Measurements from ENCODE around the gene TP53INP2.
"Not testable (repeated sequence)": the region's sequence is repeated elsewhere in the genome, so short reads cannot be mapped to it uniquely, and the experiment has no call there.

The TP53INP2 gene

DNA sequence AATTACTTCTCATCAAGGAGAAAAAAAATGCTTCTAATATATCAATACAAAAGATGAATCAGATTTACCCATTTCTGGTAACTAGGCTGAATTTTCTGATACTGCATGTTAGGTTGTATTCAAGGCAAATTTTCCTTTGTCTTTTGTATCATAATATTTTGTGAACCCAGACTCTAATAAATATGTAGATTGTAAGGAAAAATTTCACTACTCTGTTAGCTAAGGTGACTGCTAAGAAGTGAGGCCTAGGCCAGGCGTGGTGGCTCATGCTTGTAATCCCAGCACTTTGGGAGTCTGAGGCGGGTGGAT lies 12.7 kb downstream of the TP53INP2 start:
- Histone ChIP-seq H3K4me2 (ENCODE audit: low read length) (no peak overlapping the region), H3K79me2 (ENCODE audit: insufficient read depth, low read length) (no peaks in the 10 kb centered on the region), H3F3A (ENCODE audit: insufficient read depth, low read length) (no peaks in the 10 kb centered on the region), H3K9ac (ENCODE audit: low read length) (no peak overlapping the region), H4K20me1 (ENCODE audit: insufficient read depth, low read length) (no peaks in the 10 kb centered on the region), H3K36me3 (ENCODE audit: insufficient read depth, low read length) (peaks cover 16% of the 10 kb centered on the region; the same call in 1 of the 2 replicates), H3K27me3 (ENCODE audit: insufficient read depth, low read length) (no peaks in the 10 kb centered on the region), H3K9me2 (ENCODE audit: low read depth, low read length) (no peaks in the 10 kb centered on the region), H3K9me3 (ENCODE audit: low read length) (no peaks in the 10 kb centered on the region), H2AFZ (ENCODE audit: low read length) (no peak overlapping the region), H3K27ac (ENCODE audit: low read depth, low read length, poor library complexity, severe bottlenecking) (no peak overlapping the region), H3K4me1 (ENCODE audit: insufficient read depth, low read length, severe bottlenecking) (peaks cover 6% of the 10 kb centered on the region), H3K4me3 (ENCODE audit: low read depth, low read length, poor library complexity, severe bottlenecking) (no peak overlapping the region)
- TF ChIP-seq, protein P1, sequence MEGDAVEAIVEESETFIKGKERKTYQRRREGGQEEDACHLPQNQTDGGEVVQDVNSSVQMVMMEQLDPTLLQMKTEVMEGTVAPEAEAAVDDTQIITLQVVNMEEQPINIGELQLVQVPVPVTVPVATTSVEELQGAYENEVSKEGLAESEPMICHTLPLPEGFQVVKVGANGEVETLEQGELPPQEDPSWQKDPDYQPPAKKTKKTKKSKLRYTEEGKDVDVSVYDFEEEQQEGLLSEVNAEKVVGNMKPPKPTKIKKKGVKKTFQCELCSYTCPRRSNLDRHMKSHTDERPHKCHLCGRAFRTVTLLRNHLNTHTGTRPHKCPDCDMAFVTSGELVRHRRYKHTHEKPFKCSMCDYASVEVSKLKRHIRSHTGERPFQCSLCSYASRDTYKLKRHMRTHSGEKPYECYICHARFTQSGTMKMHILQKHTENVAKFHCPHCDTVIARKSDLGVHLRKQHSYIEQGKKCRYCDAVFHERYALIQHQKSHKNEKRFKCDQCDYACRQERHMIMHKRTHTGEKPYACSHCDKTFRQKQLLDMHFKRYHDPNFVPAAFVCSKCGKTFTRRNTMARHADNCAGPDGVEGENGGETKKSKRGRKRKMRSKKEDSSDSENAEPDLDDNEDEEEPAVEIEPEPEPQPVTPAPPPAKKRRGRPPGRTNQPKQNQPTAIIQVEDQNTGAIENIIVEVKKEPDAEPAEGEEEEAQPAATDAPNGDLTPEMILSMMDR (IDR thresholded peaks at IDR 0.05; ENCODE audit: low read length), result no peak
- TF ChIP-seq EZH2 (IDR thresholded peaks at IDR 0.05; ENCODE audit: borderline replicate concordance, low read length), result no peak

DNA sequence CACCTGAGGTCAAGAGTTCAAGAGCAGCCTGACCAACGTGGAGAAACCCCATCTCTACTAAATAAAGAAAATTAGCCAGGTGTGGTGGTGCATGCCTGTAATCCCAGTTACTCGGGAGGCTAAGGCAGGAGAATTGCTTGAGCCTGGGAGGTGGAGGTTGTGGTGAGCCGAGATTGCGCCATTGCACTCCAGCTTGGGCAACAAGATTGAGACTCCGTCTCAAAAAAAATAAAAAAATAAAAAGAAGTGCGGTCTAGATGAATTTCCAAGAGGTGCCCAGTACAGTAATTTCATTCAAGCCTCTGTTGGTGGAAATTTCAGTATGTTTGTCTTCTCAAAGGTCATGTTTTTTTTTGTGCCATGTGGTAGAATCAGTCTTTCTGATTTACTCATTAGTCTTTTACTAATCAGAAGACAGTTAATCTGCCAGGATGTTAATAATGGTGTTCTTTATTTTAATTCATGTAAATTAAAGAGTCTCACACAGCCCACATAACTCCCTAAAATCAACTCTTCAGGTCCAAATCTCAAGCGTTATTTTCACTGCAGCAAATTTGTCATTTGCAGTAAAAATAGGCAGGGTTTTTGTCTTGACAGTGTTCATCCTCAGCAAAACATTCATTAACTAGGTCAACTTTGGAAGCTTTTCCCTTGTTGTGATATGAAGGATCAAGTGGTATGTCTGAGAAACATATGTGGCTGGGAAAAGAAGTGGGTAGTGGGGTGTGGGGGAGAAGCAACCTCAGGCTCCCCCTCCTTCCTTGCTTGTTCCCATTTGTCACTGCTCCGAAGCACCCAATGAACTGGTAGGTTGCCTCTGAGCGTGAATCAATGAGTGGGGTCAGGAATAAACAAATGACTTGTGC lies 13.3 kb downstream of the TP53INP2 start:
- H3K36me3 ChIP-seq (ENCODE audit: insufficient read depth, low read length), result peaks cover 16% of the 10 kb centered on the region; the same call in 1 of the 2 replicates
- H3K9me2 ChIP-seq (ENCODE audit: low read depth, low read length), result no peaks in the 10 kb centered on the region
- TF ChIP-seq, protein P1 (IDR thresholded peaks at IDR 0.05; ENCODE audit: low read length), result no peak
- no peak for TF ChIP-seq EZH2 (IDR thresholded peaks at IDR 0.05; ENCODE audit: borderline replicate concordance, low read length)
- H4K20me1 ChIP-seq (ENCODE audit: insufficient read depth, low read length), result no peaks in the 10 kb centered on the region
- H3K27me3 ChIP-seq (ENCODE audit: insufficient read depth, low read length), result no peaks in the 10 kb centered on the region
- no peaks in the 10 kb centered on the region for H3K9me3 ChIP-seq (ENCODE audit: low read length)
- H3K4me2 ChIP-seq (ENCODE audit: low read length), result no peak overlapping the region
- no peak overlapping the region for H3K27ac ChIP-seq (ENCODE audit: low read depth, low read length, poor library complexity, severe bottlenecking)
- H2AFZ ChIP-seq (ENCODE audit: low read length), result no peak overlapping the region
- peaks cover 6% of the 10 kb centered on the region for H3K4me1 ChIP-seq (ENCODE audit: insufficient read depth, low read length, severe bottlenecking)
- H3K79me2 ChIP-seq (ENCODE audit: insufficient read depth, low read length), result no peaks in the 10 kb centered on the region
- no peaks in the 10 kb centered on the region for H3F3A ChIP-seq (ENCODE audit: insufficient read depth, low read length)
- H3K9ac ChIP-seq (ENCODE audit: low read length), result no peak overlapping the region
- H3K4me3 ChIP-seq (ENCODE audit: low read depth, low read length, poor library complexity, severe bottlenecking), result no peak overlapping the region

DNA sequence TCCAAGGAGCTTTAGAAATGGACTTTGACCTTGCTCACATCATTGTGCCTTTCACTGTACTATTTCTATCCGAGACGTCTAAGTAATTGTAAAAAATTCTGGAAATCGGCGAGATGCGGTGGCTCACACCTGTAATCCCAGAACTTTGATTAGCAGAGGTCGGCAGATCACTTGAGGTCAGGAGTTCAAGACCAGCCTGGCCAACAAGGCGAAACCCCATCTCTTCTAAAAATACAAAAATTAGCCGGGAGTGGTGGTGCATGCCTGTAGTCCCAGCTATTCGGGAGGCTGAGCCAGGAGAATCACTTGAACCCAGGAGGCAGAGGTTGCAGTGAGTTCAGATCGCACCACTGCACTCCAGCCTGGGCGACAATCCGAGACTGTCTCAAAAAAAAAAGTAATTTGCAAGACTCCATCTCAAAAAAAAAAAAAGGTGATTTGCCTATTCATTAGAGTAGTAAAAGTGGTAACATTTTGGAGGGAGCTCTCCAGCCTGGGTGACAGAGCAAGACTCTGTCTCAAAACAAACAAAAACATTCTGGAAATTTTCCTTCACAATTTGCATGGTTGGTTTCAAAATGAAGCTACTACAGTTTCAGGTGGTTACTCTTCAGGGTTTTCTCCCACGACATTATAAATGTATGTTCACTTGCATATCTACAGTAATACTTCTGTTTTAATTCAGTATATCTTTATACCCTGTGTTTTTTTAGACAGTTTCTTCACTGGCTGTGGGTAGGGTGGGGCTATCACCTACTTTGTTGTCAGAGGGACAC lies 15.3 kb downstream of the TP53INP2 start:
- not testable (repeated sequence) for H3K4me2 ChIP-seq (ENCODE audit: low read length); H4K20me1 ChIP-seq (ENCODE audit: insufficient read depth, low read length); H3F3A ChIP-seq (ENCODE audit: insufficient read depth, low read length); H2AFZ ChIP-seq (ENCODE audit: low read length); H3K4me3 ChIP-seq (ENCODE audit: low read depth, low read length, poor library complexity, severe bottlenecking); H3K9me2 ChIP-seq (ENCODE audit: low read depth, low read length); H3K9me3 ChIP-seq (ENCODE audit: low read length); H3K27me3 ChIP-seq (ENCODE audit: insufficient read depth, low read length); H3K79me2 ChIP-seq (ENCODE audit: insufficient read depth, low read length); H3K27ac ChIP-seq (ENCODE audit: low read depth, low read length, poor library complexity, severe bottlenecking); H3K9ac ChIP-seq (ENCODE audit: low read length); H3K4me1 ChIP-seq (ENCODE audit: insufficient read depth, low read length, severe bottlenecking)
- H3K36me3 ChIP-seq (ENCODE audit: insufficient read depth, low read length), result peaks cover 26% of the 10 kb centered on the region; the same call in 1 of the 2 replicates

Measured in OCI-LY1 (cell line).